Stimulated activated CD8-positive, alpha-beta memory T cell treated with anti-CD3 and anti-CD28 coated beads, Interleukin-7, amount 100 ng/mL, for 48 hours (primary cell): ENCODE results near the gene NOCT.
"Not testable (repeated sequence)": the region's sequence is repeated elsewhere in the genome, so short reads cannot be mapped to it uniquely, and the experiment has no call there.

Experiments
- DNase-seq, 2 donors: peaks; one replicate each; pipeline ENCODE4 v3.0.0-alpha.2; 2020; ENCODE audit warnings: low read depth in 1 of 2; ENCODE audit errors: extremely low read depth in 1 of 2

NOCT gene

DNA sequence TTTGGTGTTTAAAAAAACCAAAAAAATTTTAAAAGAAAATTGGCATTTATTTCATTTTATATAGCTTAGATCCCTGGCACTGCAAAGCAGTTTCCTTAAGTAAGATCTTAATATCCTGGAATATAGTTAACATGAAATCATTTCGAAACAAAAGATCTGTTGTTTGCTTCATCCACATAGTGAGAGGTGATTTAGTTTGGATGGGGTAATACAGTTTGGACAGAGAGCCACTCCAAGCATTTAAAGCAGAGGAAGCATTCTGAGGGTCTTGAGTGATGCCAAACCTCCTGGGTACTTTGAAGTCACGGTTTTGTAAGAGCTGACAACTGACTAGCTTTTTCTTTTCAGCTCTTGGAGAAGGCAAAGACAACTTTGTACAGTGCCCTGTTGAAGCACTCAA lies 28.7 kb downstream of the NOCT start:
- no peak for DNase-seq

DNA sequence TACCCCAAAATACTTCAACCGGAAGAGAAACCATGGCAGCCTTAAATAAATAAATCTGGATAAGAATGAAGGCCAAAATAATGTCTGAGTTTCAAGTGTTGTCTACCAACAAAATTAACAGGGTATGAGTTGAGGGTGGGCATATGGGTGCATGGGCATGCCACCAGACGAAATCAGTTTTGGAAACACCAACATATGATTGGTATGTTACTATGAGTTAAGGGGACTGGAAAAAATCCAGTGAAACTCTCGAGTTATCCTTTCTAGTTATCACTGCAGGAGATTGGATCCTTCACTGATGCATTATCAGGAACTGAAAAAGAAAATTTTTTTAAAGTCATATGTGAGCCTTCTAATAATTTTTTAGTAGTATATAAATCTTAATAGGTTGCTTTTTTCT lies 32.4 kb downstream of the NOCT start:
- DNase-seq, result no peak

DNA sequence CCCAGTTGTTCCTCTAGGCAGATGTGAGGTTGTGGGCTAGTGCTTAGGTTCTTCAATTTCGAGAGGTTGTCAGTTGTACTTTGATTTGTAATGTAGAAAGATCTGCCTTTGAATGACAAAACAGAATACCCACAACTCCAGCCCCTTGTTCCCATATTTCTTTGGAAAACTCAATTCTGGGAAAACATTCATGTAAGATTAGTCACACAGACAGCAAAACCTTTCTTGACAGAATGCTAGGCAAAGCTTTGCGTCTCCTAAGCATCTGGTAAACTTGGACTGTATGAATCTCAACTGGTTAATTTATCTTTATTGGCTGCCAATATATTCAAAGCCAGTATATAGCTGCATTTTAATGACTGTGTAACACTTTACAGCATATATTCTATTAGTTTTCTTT lies 34.9 kb downstream of the NOCT start:
- no peak for DNase-seq

DNA sequence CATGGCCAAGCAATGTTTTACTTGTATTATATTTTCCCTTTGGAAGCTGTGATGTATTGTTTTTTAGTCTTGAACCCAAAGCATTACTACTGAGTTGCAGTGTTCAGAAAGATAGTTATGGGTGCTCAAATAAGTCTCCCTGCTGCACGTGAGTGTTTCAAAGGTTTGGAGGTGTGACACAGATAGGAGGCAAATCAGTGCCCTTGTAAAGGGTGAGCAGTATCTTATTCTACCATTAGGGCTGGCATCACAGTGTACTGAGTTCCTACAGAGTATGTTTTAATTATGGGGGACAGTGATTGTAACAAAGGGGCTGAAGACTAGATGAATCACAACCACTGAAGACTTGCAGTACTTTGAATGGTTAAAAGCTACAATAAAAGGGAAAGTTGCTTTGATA lies 38.3 kb downstream of the NOCT start:
- no peak for DNase-seq

DNA sequence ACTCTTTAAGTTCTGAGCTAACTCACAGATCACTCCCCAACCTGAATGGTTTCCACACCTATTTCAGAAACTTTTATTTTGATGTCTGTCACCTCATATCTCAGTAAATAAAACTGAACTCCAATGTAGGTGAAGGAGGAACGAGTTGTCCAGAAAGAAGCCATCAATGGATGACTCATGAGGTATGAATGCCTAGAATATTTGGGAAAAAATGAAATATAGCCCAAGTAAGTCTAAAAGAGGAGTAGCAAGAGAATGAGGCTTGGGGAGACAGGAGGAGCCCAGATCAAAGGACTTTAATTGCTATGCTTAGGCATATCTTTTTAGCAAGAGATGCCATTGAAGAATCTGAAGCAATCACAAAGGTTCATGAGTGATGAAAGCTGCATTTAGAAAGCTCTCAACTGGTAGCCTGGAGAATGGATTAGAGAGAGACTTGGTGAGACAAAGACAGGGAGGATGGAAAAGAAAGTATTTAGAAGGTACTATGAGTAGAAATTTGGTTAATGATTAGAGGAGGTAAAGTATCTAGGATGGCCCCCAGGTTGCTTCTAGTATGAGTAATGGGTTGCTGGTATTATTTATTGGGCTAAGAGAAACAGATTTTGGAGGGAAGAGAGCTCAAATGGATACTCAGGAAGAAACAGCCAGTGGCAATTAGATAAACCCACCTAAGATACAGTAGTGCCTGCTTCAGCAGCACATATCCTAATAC lies 39.4 kb downstream of the NOCT start:
- no peak for DNase-seq

DNA sequence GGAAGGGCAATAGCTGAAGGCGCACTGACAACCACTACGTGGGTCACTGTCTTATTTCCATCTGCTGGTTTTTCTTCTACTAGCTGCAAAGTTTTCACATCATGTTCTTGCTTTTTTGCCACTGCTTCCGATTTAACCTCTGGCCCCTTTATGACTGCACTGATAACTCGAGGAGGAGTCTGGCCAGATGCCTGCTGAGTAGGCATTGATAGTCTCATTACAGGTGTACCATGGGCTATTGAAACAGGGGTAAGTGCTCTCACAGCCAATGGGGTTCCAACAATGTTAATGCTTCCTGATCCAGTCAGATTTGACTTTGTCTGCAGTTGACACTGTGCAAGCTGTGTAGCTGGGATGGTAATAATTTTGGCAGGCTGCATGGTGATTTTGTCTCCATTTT lies 43.4 kb downstream of the NOCT start:
- not testable (repeated sequence) for DNase-seq

DNA sequence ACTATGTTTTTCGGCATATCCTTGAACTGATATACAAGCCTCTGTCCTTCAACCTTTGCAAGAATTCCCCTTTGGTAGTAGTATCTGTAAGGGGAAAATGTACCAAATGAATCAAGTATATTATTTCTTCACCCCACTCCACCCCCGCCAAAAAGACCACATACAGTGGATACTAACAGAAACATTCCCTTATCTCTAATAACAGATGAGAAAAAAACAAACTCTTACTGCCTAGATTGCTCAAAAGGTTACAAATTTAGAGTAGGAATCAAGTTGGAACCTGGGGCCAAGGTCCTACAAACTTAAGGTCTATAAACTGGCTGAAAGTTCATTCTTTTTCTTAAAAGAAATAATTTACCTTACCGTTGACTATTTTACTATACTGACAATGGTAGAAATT lies 45.0 kb downstream of the NOCT start:
- no peak for DNase-seq

DNA sequence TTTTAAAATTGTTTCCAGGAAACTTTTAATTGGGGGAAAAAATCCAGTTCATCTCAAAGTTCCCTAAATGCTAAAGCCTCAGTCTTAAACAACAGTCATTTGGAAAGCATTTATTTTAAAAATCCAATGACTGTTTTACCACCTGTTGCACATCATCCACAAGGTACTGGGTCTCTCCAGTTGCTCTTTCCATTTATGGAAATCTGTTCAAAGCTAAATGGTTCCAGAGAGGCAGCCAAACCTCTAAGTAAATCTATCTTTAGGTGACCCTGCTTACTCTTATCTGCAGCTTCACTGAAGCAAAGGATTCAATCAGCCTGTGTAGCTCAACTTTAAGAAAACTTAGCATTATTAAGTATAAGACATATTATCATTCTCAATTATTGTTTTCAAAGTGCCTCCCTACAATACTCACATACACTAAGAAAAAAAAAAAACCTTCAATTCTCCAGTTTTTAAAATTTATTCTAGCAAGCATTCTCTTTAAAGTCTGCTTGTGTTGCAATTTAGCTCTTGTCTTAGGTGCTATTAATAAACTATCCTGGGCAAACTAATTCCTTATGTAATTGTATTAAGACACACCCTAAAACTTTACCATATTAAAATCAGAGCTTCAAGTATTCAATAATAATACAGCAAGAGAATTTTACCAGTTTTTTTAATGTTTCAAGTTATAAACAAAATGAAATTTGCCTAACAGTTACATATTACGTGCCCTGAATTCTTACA lies 60.6 kb downstream of the NOCT start:
- no peak for DNase-seq

DNA sequence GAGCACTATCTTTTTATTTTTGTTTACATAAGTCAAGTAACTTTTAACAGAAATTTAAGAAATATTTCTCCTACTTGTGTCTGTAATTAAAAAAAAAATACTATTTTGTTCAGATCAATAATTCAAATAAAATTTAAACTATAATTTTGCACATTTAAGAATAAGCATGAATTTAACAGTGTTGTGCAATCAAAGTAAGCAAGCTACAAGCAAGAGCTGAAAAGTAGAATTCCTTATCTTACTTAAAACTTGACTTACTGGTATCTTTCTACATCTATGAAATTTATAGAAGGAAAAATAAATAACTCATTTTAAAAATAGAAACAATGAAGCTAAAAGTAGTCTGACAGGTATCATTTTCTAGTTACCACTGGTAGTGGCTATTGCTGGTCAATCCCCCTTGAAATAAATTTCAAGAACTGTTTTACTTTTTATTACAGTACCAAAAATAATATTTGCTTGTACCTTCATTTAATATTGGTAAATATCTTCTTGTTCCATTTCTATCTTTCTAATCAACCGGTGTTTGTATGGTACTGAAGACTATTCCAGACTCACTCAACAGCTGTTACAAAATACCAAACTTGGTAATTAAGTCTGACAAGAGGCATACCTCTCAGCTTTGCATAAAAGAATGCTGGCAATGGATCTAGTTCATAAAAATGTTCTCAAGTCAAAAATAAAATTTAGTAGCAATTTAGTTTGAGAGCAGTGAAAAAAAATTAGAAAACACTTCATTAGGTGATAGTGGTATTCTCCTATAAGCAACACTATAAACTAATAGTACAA lies 62.2 kb downstream of the NOCT start:
- no peak for DNase-seq

DNA sequence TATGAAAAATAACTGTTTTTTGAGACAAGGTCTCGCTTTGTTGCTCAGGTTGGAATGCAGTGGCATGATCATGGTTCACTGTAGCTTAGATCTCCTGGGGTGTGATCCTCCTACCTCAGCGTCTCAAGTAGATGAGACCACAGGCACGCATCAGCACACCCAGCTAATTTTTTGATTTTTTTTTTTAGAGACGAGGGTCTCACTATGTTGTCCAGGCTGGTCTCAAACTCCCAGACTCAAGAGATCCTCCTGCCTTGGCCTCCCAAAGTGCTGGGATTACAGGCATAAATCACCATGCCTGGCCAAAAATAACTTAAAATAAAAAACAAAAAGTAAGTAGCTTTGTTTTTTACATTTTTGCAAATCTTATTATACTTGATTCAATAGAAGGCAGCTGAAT lies 63.3 kb downstream of the NOCT start:
- no peak for DNase-seq

DNA sequence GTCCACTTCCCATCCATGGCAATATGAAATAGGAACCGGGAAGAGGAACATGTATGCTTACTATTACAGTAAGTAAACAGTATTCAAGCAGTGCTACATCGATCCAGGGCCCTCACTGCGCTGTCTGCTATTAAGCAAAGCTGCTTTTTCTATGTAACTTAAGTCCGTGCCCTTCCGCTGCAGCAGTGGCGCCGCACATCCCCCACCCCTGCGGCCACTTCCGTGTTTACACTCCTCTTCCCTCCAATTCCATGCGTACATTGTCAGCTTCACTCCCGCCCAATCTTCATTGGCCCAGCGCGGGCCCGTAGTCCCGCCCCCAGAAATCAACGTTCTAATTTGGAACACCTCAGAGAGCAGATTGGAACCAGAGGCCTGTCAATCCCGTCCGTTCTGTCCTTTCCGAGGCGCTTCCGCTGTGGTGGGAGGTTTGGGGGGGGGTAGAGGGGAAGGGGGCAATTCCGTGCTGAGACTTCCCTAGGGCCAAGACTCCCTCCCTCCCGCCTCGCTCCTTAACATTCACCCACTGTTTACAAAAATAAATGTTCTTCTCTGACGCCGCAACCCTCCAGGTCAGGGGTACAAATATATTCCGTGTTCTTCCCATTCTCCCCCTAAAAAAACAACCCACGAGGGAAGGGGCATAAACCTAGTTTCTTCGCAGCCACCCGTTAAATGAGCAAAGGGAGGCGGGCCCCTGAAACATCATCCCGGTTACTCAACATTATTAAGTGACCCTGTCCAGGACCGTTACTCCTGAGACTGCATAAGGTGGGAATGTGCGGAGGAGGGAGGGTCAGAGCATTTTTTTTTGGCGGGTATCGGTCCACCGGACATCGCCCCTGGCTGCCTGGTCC lies 67.4 kb downstream of the NOCT start:
- peak; percentile 86 to 93 for DNase-seq

DNA sequence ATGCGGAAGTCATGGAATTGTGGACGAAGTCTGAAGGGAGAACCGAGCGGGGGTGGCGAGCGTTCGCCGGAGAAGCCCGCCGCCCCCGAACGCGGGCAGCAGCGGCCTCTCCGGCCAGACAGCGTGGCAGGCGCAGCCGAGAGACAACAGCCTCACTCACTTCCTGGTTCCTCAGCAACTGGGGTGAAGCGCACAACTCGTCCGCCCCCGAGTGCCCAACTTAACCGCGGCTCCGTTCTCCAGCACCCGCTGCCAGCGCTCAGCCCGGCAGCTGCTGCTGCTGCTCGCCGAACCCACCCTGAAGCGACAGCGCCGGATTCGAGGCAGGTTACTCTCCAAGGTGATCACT lies 68.0 kb downstream of the NOCT start:
- peak; percentile 39 to 52 for DNase-seq

DNA sequence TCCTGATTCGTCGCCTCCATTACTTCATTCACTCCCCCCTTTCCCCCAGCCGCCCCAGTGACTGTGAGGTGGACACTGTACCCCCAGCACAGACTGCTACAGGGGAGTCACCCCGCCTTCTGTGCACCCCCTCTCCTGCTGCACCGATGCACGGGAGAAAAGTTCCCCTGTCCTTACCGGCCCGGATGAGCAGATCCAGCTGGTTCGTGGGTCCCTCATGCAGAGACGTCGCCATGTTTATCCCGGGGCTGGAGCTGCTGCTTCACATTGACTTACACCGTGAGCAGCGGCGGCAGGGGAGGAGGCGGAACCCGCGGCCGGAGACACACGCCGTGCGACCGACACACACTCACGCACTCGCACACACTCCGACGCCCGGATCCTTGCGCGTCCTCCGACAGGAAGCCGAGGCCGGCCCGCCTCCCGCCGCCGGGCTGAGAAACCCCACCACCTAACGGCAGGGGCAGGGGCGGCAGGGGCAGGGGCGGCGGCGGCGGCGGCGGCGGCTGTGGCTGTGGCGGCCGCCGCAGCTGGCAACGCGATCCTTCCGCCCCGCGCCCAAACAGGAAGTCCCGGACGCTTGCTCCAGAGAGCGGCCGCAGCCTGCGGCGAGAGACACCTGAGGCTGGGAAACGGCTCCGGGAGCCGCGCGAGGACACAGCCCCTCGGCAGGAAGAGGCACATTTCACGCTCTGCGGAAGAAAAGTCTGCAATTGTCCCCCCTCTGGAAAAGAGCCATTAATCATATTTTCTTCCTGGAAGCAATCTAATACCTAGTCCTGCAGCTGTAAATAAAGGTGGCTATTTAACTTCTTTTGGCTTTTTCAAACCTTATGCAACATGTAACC lies 68.6 kb downstream of the NOCT start:
- DNase-seq, result peak; percentile 70 to 80

DNA sequence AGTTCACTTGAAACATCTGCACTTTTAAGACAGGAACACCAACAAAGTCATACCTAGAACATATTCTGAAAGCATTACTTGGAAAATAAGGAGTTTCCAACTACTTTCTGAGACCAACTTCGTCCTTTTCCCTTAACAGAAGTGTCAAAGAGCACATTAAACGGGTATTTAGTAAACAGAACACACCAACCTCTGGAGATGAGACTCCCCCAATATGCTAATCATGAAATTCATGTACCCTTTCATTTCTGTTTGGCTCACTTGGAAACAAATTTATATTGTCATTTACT lies 69.2 kb downstream of the NOCT start:
- DNase-seq, result no peak

DNA sequence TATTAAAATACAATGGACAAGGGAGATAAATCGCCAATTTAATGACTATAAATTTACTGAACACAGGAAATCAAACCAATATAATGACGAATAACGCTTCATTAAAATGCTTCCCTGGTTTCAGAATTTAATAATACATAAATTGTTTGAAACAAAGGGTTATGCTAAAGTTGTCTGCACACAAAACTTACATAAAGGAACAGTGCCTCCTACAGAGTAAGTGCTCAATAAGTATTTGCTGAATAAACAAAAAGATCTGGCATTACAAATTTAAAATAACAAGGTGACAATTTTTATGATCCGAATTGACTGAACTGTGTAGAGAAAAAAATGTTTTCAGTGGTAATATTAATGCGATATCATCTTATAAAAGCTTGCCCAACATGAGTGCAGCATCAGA lies 69.6 kb downstream of the NOCT start:
- no peak for DNase-seq

DNA sequence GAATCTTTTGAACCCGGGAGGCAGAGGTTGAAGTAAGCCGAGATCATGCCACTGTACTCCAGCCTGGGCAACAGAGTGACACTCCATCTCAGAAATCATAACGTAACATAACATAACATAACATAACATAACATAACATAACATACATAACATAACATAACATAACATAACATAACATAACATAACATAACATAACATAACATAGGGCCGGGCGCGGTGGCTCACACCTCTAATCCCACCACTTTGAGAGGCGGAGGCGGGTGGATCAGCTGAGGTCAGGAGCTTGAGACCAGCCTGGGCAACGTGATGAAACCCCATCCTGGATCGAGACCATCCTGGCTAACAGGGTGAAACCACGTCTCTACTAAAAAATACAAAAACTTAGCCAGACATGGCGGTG lies 76.7 kb downstream of the NOCT start:
- DNase-seq, result no peak
